Omental fat pad (tissue), 4 donors: Measurements from ENCODE around the gene PCF11. TPM values are rescaled to one million over a fixed set of nuclear protein-coding genes. Genes with fewer than 3 reads are reported as not detected.

Experiments used
- ATAC-seq: fragments of 150-250 bp; one replicate; pipeline ENCODE4 v1.9.1; 2016; ENCODE audit warnings: mild to moderate bottlenecking, moderate library complexity; ENCODE audit not compliant: low FRiP score
- DNase-seq: peaks from one replicate; pipeline ENCODE4 v3.0.0-alpha.2; 2019; ENCODE audit warnings: low spot score
- CTCF ChIP-seq, 3 donors: fragments of 450-650 bp; IDR thresholded peaks; one replicate each; pipeline ENCODE4 v1.5.1; 2016 to 2017; ENCODE audit warnings: antibody characterized with exemption in 3 of 3, mild to moderate bottlenecking in 3 of 3, moderate library complexity in 2 of 3
- total RNA-seq, 4 donors: library from RNA; depleted of rRNA; stranded (reverse); fragments of >200 nt; gene quantifications; one replicate each; pipeline ENCODE4 v1.1.0, GENCODE V29; 2016

The PCF11 gene
- total RNA-seq, result 100 to 1,000 TPM in 2 of 4 donors, 10 to 100 TPM in 2; 67.2 to 120 (median 96.5) TPM

- ATAC-seq (peak; percentile 4), DNase-seq (no peak)
- TF ChIP-seq CTCF (IDR thresholded peaks at IDR 0.05), result no peak
Measured at GRCh38 chr11:83156996-83157593, at the start of gene PCF11. PCF11 (plus strand) TSS chr11:83157131; CDS start chr11:83157440, 309 bp downstream.

GRCh38 chr11:83112886-83113285, 44.0 kb upstream of the PCF11 start:
- DNase-seq, result no peak
- no peak for TF ChIP-seq CTCF (IDR thresholded peaks at IDR 0.05)
- ATAC-seq, result no peak

- ATAC-seq (no peak), DNase-seq (no peak)
- TF ChIP-seq CTCF (IDR thresholded peaks at IDR 0.05), result no peak
Measured at GRCh38 chr11:83115026-83115425, 41.9 kb upstream of the PCF11 start.

GRCh38 chr11:83115551-83115950, 41.4 kb upstream of the PCF11 start:
- no peak for ATAC-seq
- no peak for TF ChIP-seq CTCF (IDR thresholded peaks at IDR 0.05)
- DNase-seq, result no peak

- DNase-seq, result no peak
- TF ChIP-seq CTCF (IDR thresholded peaks at IDR 0.05), result no peak
- ATAC-seq, result no peak
Measured at GRCh38 chr11:83116015-83116641, 40.8 kb upstream of the PCF11 start.

- DNase-seq (no peak), ATAC-seq (no peak)
- TF ChIP-seq CTCF (IDR thresholded peaks at IDR 0.05), result no peak
Measured at GRCh38 chr11:83118814-83119213, 38.1 kb upstream of the PCF11 start.

GRCh38 chr11:83119216-83119615, 37.7 kb upstream of the PCF11 start:
- no peak for TF ChIP-seq CTCF (IDR thresholded peaks at IDR 0.05)
- ATAC-seq, result no peak
- no peak for DNase-seq
